Thymus (tissue), 11 donors: ENCODE data around the gene SEC24B. TPM values are rescaled to one million over a fixed set of nuclear protein-coding genes. Genes with fewer than 3 reads are reported as not detected.
A peak's percentile ranks its signal among the peaks of the same experiment; 100 is the strongest.
"Not testable (repeated sequence)": the region's sequence is repeated elsewhere in the genome, so short reads cannot be mapped to it uniquely, and the experiment has no call there.

Experiments used
- DNase-seq, 9 donors: peaks; one replicate each; pipeline ENCODE4 v3.0.0-alpha.2; 2013; ENCODE audit warnings: low spot score in 9 of 9, low read depth in 6 of 9, missing footprints in 1 of 9
- H3K27ac ChIP-seq, 2 donors: one replicate each; pipeline ENCODE4 v1.5.1; 2013; ENCODE audit warnings: control low read depth in 1 of 2, low read depth in 1 of 2, low read length in 1 of 2, mild to moderate bottlenecking in 1 of 2, moderate library complexity in 1 of 2
- H3K27me3 ChIP-seq, 2 donors: one replicate each; pipeline ENCODE4 v1.5.1; 2013; ENCODE audit warnings: low read length in 1 of 2; ENCODE audit not compliant: control insufficient read depth in 2 of 2, insufficient read depth in 1 of 2
- H3K36me3 ChIP-seq, 2 donors: one replicate each; pipeline ENCODE4 v1.5.1; 2013; ENCODE audit warnings: low read length in 1 of 2, mild to moderate bottlenecking in 1 of 2, moderate library complexity in 1 of 2; ENCODE audit not compliant: control insufficient read depth in 2 of 2, insufficient read depth in 2 of 2
- H3K4me1 ChIP-seq, 2 donors: one replicate each; pipeline ENCODE4 v1.5.1; 2013; ENCODE audit warnings: low read length in 2 of 2; ENCODE audit not compliant: control insufficient read depth in 2 of 2, insufficient read depth in 2 of 2
- H3K4me3 ChIP-seq, 2 donors: one replicate each; pipeline ENCODE4 v1.5.1; 2013; ENCODE audit warnings: low read length in 2 of 2, control low read depth in 1 of 2, mild to moderate bottlenecking in 1 of 2
- H3K9me3 ChIP-seq, 2 donors: one replicate each; pipeline ENCODE4 v1.5.1; 2013; ENCODE audit warnings: low read length in 1 of 2, mild to moderate bottlenecking in 1 of 2; ENCODE audit not compliant: control insufficient read depth in 2 of 2, insufficient read depth in 1 of 2
- WGBS: extraction: QIAGEN DNeasy Blood & Tissue Kit; methylation state at CpG from one replicate; pipeline ENCODE4 v1.1.7; 2013; 5-methylcytosine and 5-hydroxymethylcytosine counted together
- polyA plus RNA-seq: library from polyadenylated mRNA; stranded (reverse); fragments of 200-250 nt; gene quantifications from one replicate; pipeline ENCODE4 v1.2.3, GENCODE V29; 2013
- total RNA-seq: library from RNA; stranded (reverse); fragments of 120-200 nt; gene quantifications from one replicate; pipeline ENCODE4 v1.2.4, GENCODE V29; 2013
- donor health status: healthy.

Gene SEC24B
- total and polyA plus RNA-seq, 2 donors, result 15.3 to 21.3 TPM

GRCh38 chr4:109574931-109575804, 141.6 kb downstream of the SEC24B start:
- H3K27me3 ChIP-seq, result no peaks in the 10 kb centered on the region
- WGBS, result 81% methylated on average over 7 of the region's 7 CpGs
- peaks cover 0 to 5% of the 10 kb centered on the region in 2 donors for H3K4me1 ChIP-seq
- H3K36me3 ChIP-seq, result no peaks in the 10 kb centered on the region
- H3K9me3 ChIP-seq, result peaks cover 0 to 2% of the 10 kb centered on the region in 2 donors
- H3K4me3 ChIP-seq, result no peak overlapping the region
- no peak for DNase-seq
- no peak overlapping the region for H3K27ac ChIP-seq

- 93% methylated on average over 2 of the region's 2 CpGs for WGBS
- H3K36me3 ChIP-seq, result no peaks in the 10 kb centered on the region
- DNase-seq, result no peak
- no peaks in the 10 kb centered on the region for H3K27me3 ChIP-seq
- peaks cover 0 to 5% of the 10 kb centered on the region in 2 donors for H3K4me1 ChIP-seq
- H3K27ac ChIP-seq, result no peak overlapping the region
- no peak overlapping the region for H3K4me3 ChIP-seq
- peaks cover 0 to 2% of the 10 kb centered on the region in 2 donors for H3K9me3 ChIP-seq
Observed at GRCh38 chr4:109576462-109576861, 142.8 kb downstream of the SEC24B start.

- no peak overlapping the region for H3K4me3 ChIP-seq
- H3K27me3 ChIP-seq, result no peaks in the 10 kb centered on the region
- no peaks in the 10 kb centered on the region for H3K36me3 ChIP-seq
- DNase-seq, result no peak
- WGBS, result 97% methylated on average over 3 of the region's 3 CpGs
- H3K4me1 ChIP-seq, result peaks cover 0 to 5% of the 10 kb centered on the region in 2 donors
- H3K27ac ChIP-seq, result no peak overlapping the region
- peaks cover 0 to 1% of the 10 kb centered on the region in 2 donors for H3K9me3 ChIP-seq
Observed at GRCh38 chr4:109578846-109579245, 145.2 kb downstream of the SEC24B start.

GRCh38 chr4:109579997-109580396, 146.4 kb downstream of the SEC24B start:
- WGBS, result 97% methylated on average over 5 of the region's 5 CpGs
- not testable (repeated sequence) for H3K9me3 ChIP-seq, H3K27me3 ChIP-seq, H3K27ac ChIP-seq, H3K4me3 ChIP-seq, DNase-seq, H3K36me3 ChIP-seq, H3K4me1 ChIP-seq

GRCh38 chr4:109588176-109588575, 154.6 kb downstream of the SEC24B start:
- Histone ChIP-seq H3K27ac (no peak overlapping the region), H3K27me3 (no peaks in the 10 kb centered on the region), H3K4me3 (no peak overlapping the region), H3K36me3 (no peaks in the 10 kb centered on the region), H3K4me1 (peaks cover 0 to 6% of the 10 kb centered on the region in 2 donors), H3K9me3 (peaks cover 0 to 10% of the 10 kb centered on the region in 2 donors)
- WGBS, result 85% methylated on average over 4 of the region's 4 CpGs
- DNase-seq, result peak in 1 of 9 donors; percentile 18

- no peaks in the 10 kb centered on the region for H3K27me3 ChIP-seq
- peaks cover 0 to 10% of the 10 kb centered on the region in 2 donors for H3K9me3 ChIP-seq
- no peak overlapping the region for H3K4me3 ChIP-seq
- no peak overlapping the region for H3K27ac ChIP-seq
- WGBS, result 93% methylated on average over 2 of the region's 2 CpGs
- H3K4me1 ChIP-seq, result peaks cover 0 to 6% of the 10 kb centered on the region in 2 donors
- DNase-seq, result no peak
- no peaks in the 10 kb centered on the region for H3K36me3 ChIP-seq
Observed at GRCh38 chr4:109589119-109589518, 155.5 kb downstream of the SEC24B start.

- H3K27me3 ChIP-seq, result no peaks in the 10 kb centered on the region
- 96% methylated on average over 2 of the region's 2 CpGs for WGBS
- DNase-seq, result no peak
- peaks cover 0 to 10% of the 10 kb centered on the region in 2 donors for H3K9me3 ChIP-seq
- no peak overlapping the region for H3K4me3 ChIP-seq
- H3K36me3 ChIP-seq, result no peaks in the 10 kb centered on the region
- peaks cover 0 to 6% of the 10 kb centered on the region in 2 donors for H3K4me1 ChIP-seq
- no peak overlapping the region for H3K27ac ChIP-seq
Observed at GRCh38 chr4:109589605-109590004, 156.0 kb downstream of the SEC24B start.

Other genes with a start within 250 kb of the SEC24B start
- gene COL25A1, start 131.2 kb upstream of the SEC24B start, total RNA-seq, result 1.5 TPM
- gene COL25A1, start 131.2 kb upstream of the SEC24B start, polyA plus RNA-seq, result 0.75 TPM
- gene MCUB, start 126.4 kb downstream of the SEC24B start, total RNA-seq, result 41.2 TPM
- gene MCUB, start 126.4 kb downstream of the SEC24B start, polyA plus RNA-seq, result 62.3 TPM